ENCODE results near the gene TRAM2. TPM values are rescaled to one million over a fixed set of nuclear protein-coding genes. Genes with fewer than 3 reads are reported as not detected.

The TRAM2 gene
- total and polyA plus RNA-seq, 9 of the 15 experiments (the other 6 are each of a cell fraction or from before 2014, with no cell fraction given) = 2.6 to 13.3 (median 8.9) TPM

DNA sequence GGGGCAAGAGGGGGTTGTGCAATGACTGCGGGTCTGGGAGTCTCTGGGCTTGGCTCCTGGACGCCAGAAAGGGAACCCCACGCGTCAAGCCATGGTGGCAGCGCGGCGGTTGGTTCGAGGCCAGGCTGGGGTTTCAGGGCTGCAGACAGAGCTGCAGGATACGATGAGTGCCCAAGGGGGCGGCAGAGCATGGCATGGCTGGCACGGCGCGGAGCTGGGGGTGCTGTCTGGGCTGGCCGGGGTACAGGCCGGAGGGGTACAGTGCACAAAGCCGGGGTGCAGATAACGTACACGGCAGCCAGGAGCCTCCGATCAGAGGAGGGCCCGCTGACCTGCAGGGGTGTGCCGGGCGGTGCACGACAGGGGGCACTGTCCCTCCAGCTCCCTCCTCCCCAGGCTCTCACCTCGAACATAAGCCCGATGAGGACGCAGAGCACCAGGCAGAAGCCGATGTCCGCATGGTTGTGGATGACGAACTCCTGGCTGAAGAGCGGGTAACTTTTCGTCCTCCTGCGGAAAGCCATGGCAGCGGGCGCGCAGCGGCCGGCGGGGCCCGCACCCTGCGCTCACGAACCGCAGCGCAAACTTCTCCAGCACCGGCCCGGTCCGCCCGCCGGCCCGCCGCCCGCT is 353 bp downstream of the TRAM2 start (continued):
- no peak for TF ChIP-seq SNAPC5 (CRISPR knock-in tag; IDR thresholded peaks at IDR 0.05)
- no peak for TF ChIP-seq ZNF586 (CRISPR knock-in tag; conservative IDR thresholded peaks at IDR 0.05)
- no peak for TF ChIP-seq TAL1 (IDR thresholded peaks at IDR 0.05)
- peak; percentile 57 for TF ChIP-seq HDAC2 (IDR thresholded peaks at IDR 0.05)
- no peak for TF ChIP-seq CBFA2T3 (IDR thresholded peaks at IDR 0.05)
- no peak for TF ChIP-seq KDM1A (IDR thresholded peaks at IDR 0.05)
- TF ChIP-seq SRF (CRISPR knock-in tag; IDR thresholded peaks at IDR 0.05) = no peak
- no peak for TF ChIP-seq CCAR2 (IDR thresholded peaks at IDR 0.05; ENCODE audit: low read depth, low read length)
- TF ChIP-seq CTBP1 (IDR thresholded peaks at IDR 0.05; ENCODE audit: borderline replicate concordance) = peak; percentile 23
- peak; percentile 45; the same call in 1 of the 2 replicates for TF ChIP-seq EP400 (IDR thresholded peaks at IDR 0.05)
- TF ChIP-seq, protein P1, sequence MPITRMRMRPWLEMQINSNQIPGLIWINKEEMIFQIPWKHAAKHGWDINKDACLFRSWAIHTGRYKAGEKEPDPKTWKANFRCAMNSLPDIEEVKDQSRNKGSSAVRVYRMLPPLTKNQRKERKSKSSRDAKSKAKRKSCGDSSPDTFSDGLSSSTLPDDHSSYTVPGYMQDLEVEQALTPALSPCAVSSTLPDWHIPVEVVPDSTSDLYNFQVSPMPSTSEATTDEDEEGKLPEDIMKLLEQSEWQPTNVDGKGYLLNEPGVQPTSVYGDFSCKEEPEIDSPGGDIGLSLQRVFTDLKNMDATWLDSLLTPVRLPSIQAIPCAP (CRISPR knock-in tag; IDR thresholded peaks at IDR 0.05; ENCODE audit: borderline replicate concordance) = no peak
- no peak for TF ChIP-seq ZNF644 (tag; IDR thresholded peaks at IDR 0.05; ENCODE audit: low read depth)
- TF ChIP-seq ARID1B (IDR thresholded peaks at IDR 0.05) = 0 out of 2 replicates have a peak, but pooled peaks have one; percentile 8
- TF ChIP-seq, protein P2, sequence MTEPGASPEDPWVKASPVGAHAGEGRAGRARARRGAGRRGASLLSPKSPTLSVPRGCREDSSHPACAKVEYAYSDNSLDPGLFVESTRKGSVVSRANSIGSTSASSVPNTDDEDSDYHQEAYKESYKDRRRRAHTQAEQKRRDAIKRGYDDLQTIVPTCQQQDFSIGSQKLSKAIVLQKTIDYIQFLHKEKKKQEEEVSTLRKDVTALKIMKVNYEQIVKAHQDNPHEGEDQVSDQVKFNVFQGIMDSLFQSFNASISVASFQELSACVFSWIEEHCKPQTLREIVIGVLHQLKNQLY (CRISPR knock-in tag; conservative IDR thresholded peaks at IDR 0.05) = no peak
- no peak for TF ChIP-seq ZNF24 (IDR thresholded peaks at IDR 0.05)
- no peak for TF ChIP-seq CLOCK (CRISPR knock-in tag; IDR thresholded peaks at IDR 0.05; ENCODE audit: borderline replicate concordance)
- no peak for TF ChIP-seq ZNF507 (tag; conservative IDR thresholded peaks at IDR 0.05)
- TF ChIP-seq SMARCA5 (IDR thresholded peaks at IDR 0.05) = no peak
- no peak for TF ChIP-seq ZNF124 (CRISPR knock-in tag; IDR thresholded peaks at IDR 0.05)
- no peak for TF ChIP-seq JUNB (CRISPR knock-in tag; conservative IDR thresholded peaks at IDR 0.05)
- TF ChIP-seq, protein P3, sequence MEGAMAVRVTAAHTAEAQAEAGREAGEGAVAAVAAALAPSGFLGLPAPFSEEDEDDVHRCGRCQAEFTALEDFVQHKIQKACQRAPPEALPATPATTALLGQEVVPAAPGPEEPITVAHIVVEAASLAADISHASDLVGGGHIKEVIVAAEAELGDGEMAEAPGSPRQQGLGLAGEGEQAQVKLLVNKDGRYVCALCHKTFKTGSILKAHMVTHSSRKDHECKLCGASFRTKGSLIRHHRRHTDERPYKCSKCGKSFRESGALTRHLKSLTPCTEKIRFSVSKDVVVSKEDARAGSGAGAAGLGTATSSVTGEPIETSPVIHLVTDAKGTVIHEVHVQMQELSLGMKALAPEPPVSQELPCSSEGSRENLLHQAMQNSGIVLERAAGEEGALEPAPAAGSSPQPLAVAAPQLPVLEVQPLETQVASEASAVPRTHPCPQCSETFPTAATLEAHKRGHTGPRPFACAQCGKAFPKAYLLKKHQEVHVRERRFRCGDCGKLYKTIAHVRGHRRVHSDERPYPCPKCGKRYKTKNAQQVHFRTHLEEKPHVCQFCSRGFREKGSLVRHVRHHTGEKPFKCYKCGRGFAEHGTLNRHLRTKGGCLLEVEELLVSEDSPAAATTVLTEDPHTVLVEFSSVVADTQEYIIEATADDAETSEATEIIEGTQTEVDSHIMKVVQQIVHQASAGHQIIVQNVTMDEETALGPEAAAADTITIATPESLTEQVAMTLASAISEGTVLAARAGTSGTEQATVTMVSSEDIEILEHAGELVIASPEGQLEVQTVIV (CRISPR knock-in tag; IDR thresholded peaks at IDR 0.05; ENCODE audit: borderline replicate concordance) = no peak
- TF ChIP-seq SLC30A9 (CRISPR knock-in tag; IDR thresholded peaks at IDR 0.05) = no peak
- no peak for TF ChIP-seq ZNF699 (CRISPR knock-in tag; IDR thresholded peaks at IDR 0.05; ENCODE audit: insufficient replicate concordance)
- TF ChIP-seq ZNF143 (CRISPR knock-in tag; IDR thresholded peaks at IDR 0.05) = no peak
